Activated B cell treated with CpG ODN at 0.5 μM for 24 hours (primary cell): Measurements from ENCODE around the gene MYO5B. TPM values are rescaled to one million over a fixed set of nuclear protein-coding genes. Genes with fewer than 3 reads are reported as not detected.
"Not testable (repeated sequence)": the region's sequence is repeated elsewhere in the genome, so short reads cannot be mapped to it uniquely, and the experiment has no call there.

ENCODE experiments used
- ATAC-seq: fragments of 200-7000 bp; cut with Tn5 transposase; one replicate; pipeline ENCODE4 v1.10.0; 2021; ENCODE audit warnings: low read depth, mild to moderate bottlenecking, moderate library complexity
- CTCF ChIA-PET: fragments of 350-600 bp; sonication (Branson Sonifier 250); formaldehyde crosslinking; loops from one replicate; lab custom pipeline; 2021; ENCODE audit warnings: antibody characterized with exemption; lab: Charles Lee
- POLR2A ChIA-PET: fragments of 350-600 bp; sonication (Branson Sonifier 250); formaldehyde crosslinking; loops from one replicate; lab custom pipeline; 2021; ENCODE audit warnings: antibody characterized with exemption; lab: Charles Lee
- DNase-seq: peaks from one replicate; pipeline ENCODE4 v3.0.0; 2022
- H3K27ac Mint-ChIP-seq: one replicate; pipeline ENCODE4 v1.8.0; 2020; ENCODE audit warnings: mixed read lengths
- H3K27me3 Mint-ChIP-seq: one replicate; pipeline ENCODE4 v1.8.0; 2021; ENCODE audit warnings: mixed read lengths
- H3K36me3 Mint-ChIP-seq: one replicate; pipeline ENCODE4 v1.8.0; 2021; ENCODE audit warnings: low read depth, mixed read lengths
- H3K4me1 Mint-ChIP-seq: one replicate; pipeline ENCODE4 v1.8.0; 2021; ENCODE audit warnings: mixed read lengths
- H3K4me3 Mint-ChIP-seq: one replicate; pipeline ENCODE4 v1.8.0; 2020; ENCODE audit warnings: mild to moderate bottlenecking, mixed read lengths
- H3K9me3 Mint-ChIP-seq: one replicate; pipeline ENCODE4 v1.8.0; 2020; ENCODE audit warnings: mixed read lengths
- CTCF ChIP-seq: fragments of 200-600 bp; IDR thresholded peaks from one replicate; pipeline ENCODE4 v1.8.0; 2022; ENCODE audit warnings: antibody characterized with exemption, mild to moderate bottlenecking
- intact Hi-C: fragments of 100-400 bp; cut with micrococcal nuclease; formaldehyde crosslinking; loops from one replicate; pipeline ENCODE4 v1.15.1; 2024
- total RNA-seq: library from RNA; stranded (reverse); gene quantifications from 2 replicates; pipeline ENCODE4 v1.2.3, GENCODE V29; 2022

The MYO5B gene
- total RNA-seq, 1 donor from 2014 or later: 0.49 TPM

DNA sequence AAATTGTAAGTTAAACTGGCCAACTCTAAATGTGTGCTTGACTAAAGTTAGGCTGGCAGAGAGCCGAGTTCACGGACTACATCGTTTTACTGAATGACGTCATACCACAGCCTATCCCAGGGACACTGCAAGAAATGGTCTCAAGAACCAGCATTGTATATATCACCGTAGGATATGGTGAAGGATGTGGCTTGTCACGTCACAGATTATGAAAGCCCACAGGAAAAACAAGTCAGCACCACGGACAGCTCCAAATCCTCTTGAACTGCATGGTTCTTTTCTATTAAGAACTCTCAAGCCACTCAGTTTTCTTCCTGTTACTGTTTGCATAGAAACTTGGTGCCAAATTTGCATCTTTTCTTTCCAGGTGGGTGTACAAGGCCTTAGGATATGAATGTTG, 296.5 kb downstream of the MYO5B start:
- H3K27me3 Mint-ChIP-seq: peaks cover 4% of the 10 kb centered on the region
- no peaks in the 10 kb centered on the region for H3K4me1 Mint-ChIP-seq
- H3K9me3 Mint-ChIP-seq: no peaks in the 10 kb centered on the region
- H3K4me3 Mint-ChIP-seq: no peak overlapping the region
- POLR2A ChIA-PET: no interaction called here
- DNase-seq (no peak), ATAC-seq (no peak)
- TF ChIP-seq CTCF: no peak
- intact Hi-C loops: no loop called here
- CTCF ChIA-PET: no interaction called here
- H3K27ac Mint-ChIP-seq: no peak overlapping the region
- H3K36me3 Mint-ChIP-seq: no peaks in the 10 kb centered on the region

DNA sequence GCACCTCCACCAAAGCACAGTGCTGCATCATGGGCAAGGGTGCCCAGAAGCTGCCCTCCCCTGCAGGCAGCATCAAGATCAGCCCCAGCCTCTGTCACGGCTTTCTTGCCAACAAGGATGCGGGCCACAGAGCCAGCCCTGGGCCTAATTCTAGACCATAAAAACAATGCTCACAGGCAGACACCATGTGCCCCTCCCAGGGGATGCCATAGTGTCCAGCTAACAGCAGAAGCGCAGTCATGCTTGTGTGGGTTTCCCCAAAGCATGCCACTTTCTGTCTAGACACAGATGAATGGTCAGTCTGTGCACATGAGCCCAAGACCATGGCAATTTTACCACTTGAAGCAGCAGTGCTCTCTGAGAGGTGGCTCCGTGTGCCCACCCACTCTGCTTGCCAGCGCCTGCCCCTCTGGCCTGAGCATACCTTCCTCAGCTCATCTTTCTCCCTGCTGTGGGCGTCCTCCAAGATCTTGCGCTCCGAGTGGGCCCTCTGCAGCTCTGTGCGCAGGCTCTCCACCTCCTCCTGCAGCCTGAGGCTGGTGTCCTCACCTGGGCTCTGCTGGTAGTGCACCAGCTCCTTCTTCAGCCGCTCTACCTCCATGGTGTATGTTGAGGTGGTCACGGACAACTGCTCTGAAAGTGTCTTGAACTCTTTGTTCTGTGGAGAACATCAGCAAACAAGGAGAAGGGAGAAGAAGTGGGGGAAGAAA, 300.3 kb downstream of the MYO5B start:
- TF ChIP-seq CTCF: no peak
- ChIA-PET CTCF (no interaction called here), POLR2A (no interaction called here)
- Mint-ChIP-seq H3K36me3 (no peaks in the 10 kb centered on the region), H3K27me3 (peaks cover 7% of the 10 kb centered on the region), H3K27ac (no peak overlapping the region), H3K4me1 (no peaks in the 10 kb centered on the region), H3K4me3 (no peak overlapping the region), H3K9me3 (no peaks in the 10 kb centered on the region)
- DNase-seq: no peak
- intact Hi-C loops: no loop called here
- ATAC-seq: no peak

- H3K9me3 Mint-ChIP-seq: no peaks in the 10 kb centered on the region
Measured at GRCh38 chr18:49893036-49893435, 301.9 kb downstream of the MYO5B start.

GRCh38 chr18:49892148-49892924, 302.6 kb downstream of the MYO5B start:
- TF ChIP-seq CTCF: no peak
- H3K27ac Mint-ChIP-seq: no peak overlapping the region
- intact Hi-C loops: no loop called here
- no peaks in the 10 kb centered on the region for H3K4me1 Mint-ChIP-seq
- DNase-seq (no peak), ATAC-seq (no peak)
- no peak overlapping the region for H3K4me3 Mint-ChIP-seq
- peaks cover 10% of the 10 kb centered on the region for H3K27me3 Mint-ChIP-seq
- CTCF ChIA-PET: no interaction called here
- no peaks in the 10 kb centered on the region for H3K9me3 Mint-ChIP-seq
- POLR2A ChIA-PET: no interaction called here
- no peaks in the 10 kb centered on the region for H3K36me3 Mint-ChIP-seq

More at GRCh38 chr18:49893036-49893435, 301.9 kb downstream of the MYO5B start:
- ChIA-PET CTCF (no interaction called here), POLR2A (no interaction called here)
- H3K27me3 Mint-ChIP-seq: peaks cover 10% of the 10 kb centered on the region
- H3K27ac Mint-ChIP-seq: no peak overlapping the region
- H3K4me1 Mint-ChIP-seq: no peaks in the 10 kb centered on the region
- no peaks in the 10 kb centered on the region for H3K36me3 Mint-ChIP-seq
- intact Hi-C loops: no loop called here
- no peak for TF ChIP-seq CTCF
- no peak for ATAC-seq
- H3K4me3 Mint-ChIP-seq: no peak overlapping the region
- no peak for DNase-seq

DNA sequence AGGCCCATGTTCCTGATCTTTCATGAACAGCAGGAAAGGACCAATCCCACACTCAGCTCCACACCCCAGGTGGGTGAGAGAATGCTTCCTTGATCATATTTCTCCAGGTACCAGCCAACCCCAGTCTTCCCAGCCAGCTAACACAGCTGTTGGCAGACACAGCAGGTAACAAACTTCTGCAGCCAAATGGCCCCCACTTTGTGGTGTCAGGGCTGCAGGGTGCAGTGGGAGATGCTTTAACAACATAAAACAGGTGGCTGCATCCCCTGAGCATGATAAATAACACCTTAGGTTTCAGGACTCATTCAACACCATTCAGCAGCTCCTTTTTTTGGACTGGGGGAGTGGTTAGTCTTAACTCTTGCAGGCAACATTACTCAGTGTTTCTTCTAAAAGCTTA, 304.9 kb downstream of the MYO5B start:
- H3K9me3 Mint-ChIP-seq: no peaks in the 10 kb centered on the region
- POLR2A ChIA-PET: no interaction called here
- H3K4me3 Mint-ChIP-seq: no peak overlapping the region
- H3K36me3 Mint-ChIP-seq: no peaks in the 10 kb centered on the region
- intact Hi-C loops: no loop called here
- no peak for DNase-seq
- no peak for ATAC-seq
- no peak for TF ChIP-seq CTCF
- H3K27me3 Mint-ChIP-seq: peaks cover 9% of the 10 kb centered on the region
- CTCF ChIA-PET: no interaction called here
- H3K4me1 Mint-ChIP-seq: no peaks in the 10 kb centered on the region
- H3K27ac Mint-ChIP-seq: no peak overlapping the region

GRCh38 chr18:49889552-49889951, 305.4 kb downstream of the MYO5B start:
- DNase-seq, H3K27ac Mint-ChIP-seq, H3K9me3 Mint-ChIP-seq, intact Hi-C loops, H3K36me3 Mint-ChIP-seq, POLR2A ChIA-PET, CTCF ChIA-PET, ATAC-seq, H3K27me3 Mint-ChIP-seq, H3K4me3 Mint-ChIP-seq, H3K4me1 Mint-ChIP-seq: not testable (repeated sequence)
